Stimulated activated CD4-positive, alpha-beta T cell treated with anti-CD3 and anti-CD28 coated beads, Interleukin-2, amount 100 ng/mL, for 24 hours (primary cell): ENCODE data around the gene GPR17.

Experiments used
- DNase-seq, 2 donors: peaks; one replicate each; pipeline ENCODE4 v3.0.0-alpha.2; 2020

The GPR17 gene

GRCh38 chr2:127698553-127699355 lies 52.8 kb downstream of the GPR17 start:
- DNase-seq, result no peak

- peak; percentile 30 to 36 for DNase-seq
These were observed 54.7 kb downstream of the GPR17 start for GRCh38 chr2:127700527-127701192.

- DNase-seq, result peak; percentile 89
These were observed 55.3 kb downstream of the GPR17 start, which contains the start of gene SFT2D3 for GRCh38 chr2:127701193-127701650. SFT2D3 (plus strand) TSS chr2:127701497; CDS start chr2:127701529, 32 bp downstream.

- peak; percentile 77 to 78 for DNase-seq
These were observed 55.9 kb downstream of the GPR17 start for GRCh38 chr2:127701651-127702394.
